Activated B cell treated with CpG ODN at 0.5 μM for 24 hours (primary cell): ENCODE data around the gene GPR152. TPM values are rescaled to one million over a fixed set of nuclear protein-coding genes. Genes with fewer than 3 reads are reported as not detected.

Experiments
- ATAC-seq: fragments of 200-7000 bp; cut with Tn5 transposase; one replicate; pipeline ENCODE4 v1.10.0; 2021; ENCODE audit warnings: low read depth, mild to moderate bottlenecking, moderate library complexity
- CTCF ChIA-PET: fragments of 350-600 bp; sonication (Branson Sonifier 250); formaldehyde crosslinking; loops from one replicate; lab custom pipeline; 2021; ENCODE audit warnings: antibody characterized with exemption; lab: Charles Lee
- POLR2A ChIA-PET: fragments of 350-600 bp; sonication (Branson Sonifier 250); formaldehyde crosslinking; loops from one replicate; lab custom pipeline; 2021; ENCODE audit warnings: antibody characterized with exemption; lab: Charles Lee
- DNase-seq: peaks from one replicate; pipeline ENCODE4 v3.0.0; 2022
- H3K27ac Mint-ChIP-seq: one replicate; pipeline ENCODE4 v1.8.0; 2020; ENCODE audit warnings: mixed read lengths
- H3K27me3 Mint-ChIP-seq: one replicate; pipeline ENCODE4 v1.8.0; 2021; ENCODE audit warnings: mixed read lengths
- H3K36me3 Mint-ChIP-seq: one replicate; pipeline ENCODE4 v1.8.0; 2021; ENCODE audit warnings: low read depth, mixed read lengths
- H3K4me1 Mint-ChIP-seq: one replicate; pipeline ENCODE4 v1.8.0; 2021; ENCODE audit warnings: mixed read lengths
- H3K4me3 Mint-ChIP-seq: one replicate; pipeline ENCODE4 v1.8.0; 2020; ENCODE audit warnings: mild to moderate bottlenecking, mixed read lengths
- H3K9me3 Mint-ChIP-seq: one replicate; pipeline ENCODE4 v1.8.0; 2020; ENCODE audit warnings: mixed read lengths
- intact Hi-C: fragments of 100-400 bp; cut with micrococcal nuclease; formaldehyde crosslinking; loops from one replicate; pipeline ENCODE4 v1.15.1; 2024
- total RNA-seq: library from RNA; stranded (reverse); gene quantifications from 2 replicates; pipeline ENCODE4 v1.2.3, GENCODE V29; 2022
- TF ChIP-seq, protein P1 (sequence below): fragments of 200-600 bp; IDR thresholded peaks from one replicate; pipeline ENCODE4 v1.8.0; 2022; ENCODE audit warnings: antibody characterized with exemption, mild to moderate bottlenecking

GPR152 gene
- total RNA-seq, 1 donor from 2014 or later: not detected

DNA sequence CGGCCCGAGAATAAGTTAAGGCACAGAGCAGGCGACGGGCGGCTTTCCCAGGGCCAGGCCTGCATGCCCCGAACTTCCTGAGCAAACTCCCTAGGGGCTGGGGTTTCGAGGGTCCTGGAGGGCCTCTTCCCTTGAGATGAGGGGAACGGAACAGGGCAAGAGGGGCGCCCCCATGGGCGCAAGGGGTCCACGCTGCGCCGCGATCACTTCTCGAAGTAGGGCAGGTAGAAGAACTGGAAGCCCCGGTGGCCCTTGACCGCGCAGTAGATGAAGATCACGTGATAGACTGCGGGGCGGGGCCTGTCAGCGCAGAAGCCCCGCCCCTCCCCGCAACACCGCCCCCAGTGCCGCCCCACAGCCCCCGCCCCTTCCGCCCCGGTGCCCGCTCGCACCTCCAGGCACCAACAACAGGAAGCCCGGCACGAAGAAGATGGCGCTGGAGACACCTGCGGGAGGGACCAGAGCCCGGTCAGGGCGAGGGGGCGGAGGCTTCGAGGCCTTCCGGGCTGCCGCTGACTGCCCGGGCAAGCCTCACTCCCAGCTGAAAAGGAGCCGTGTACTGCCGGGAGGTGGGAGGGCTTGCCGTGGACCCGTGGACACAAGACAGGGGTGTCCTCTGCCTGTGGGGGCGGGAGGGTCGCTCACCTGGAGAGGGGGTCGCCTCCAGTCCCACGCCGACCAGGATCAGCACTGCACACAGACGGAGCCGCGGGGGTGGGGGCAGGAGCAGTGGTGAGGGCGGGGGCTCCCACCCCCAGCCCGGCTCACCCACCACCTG, 12.1 kb upstream of the GPR152 start:
- POLR2A ChIA-PET: interaction anchor here (0.7 to 33.4 kb wide), 19 partner anchors 15 to 225 kb away, joined by 3 to 1417 read pairs (median 4); partner anchors contain the start of genes AIP, CLCF1, CORO1B and POLD4
- CTCF ChIA-PET: interaction anchor here (0.7 to 1.7 kb wide), 3 partner anchors 27 to 63 kb away, joined by 3 to 6 read pairs (median 3); partner anchors contain the start of genes PPP1CA and PTPRCAP
- TF ChIP-seq, protein P1, sequence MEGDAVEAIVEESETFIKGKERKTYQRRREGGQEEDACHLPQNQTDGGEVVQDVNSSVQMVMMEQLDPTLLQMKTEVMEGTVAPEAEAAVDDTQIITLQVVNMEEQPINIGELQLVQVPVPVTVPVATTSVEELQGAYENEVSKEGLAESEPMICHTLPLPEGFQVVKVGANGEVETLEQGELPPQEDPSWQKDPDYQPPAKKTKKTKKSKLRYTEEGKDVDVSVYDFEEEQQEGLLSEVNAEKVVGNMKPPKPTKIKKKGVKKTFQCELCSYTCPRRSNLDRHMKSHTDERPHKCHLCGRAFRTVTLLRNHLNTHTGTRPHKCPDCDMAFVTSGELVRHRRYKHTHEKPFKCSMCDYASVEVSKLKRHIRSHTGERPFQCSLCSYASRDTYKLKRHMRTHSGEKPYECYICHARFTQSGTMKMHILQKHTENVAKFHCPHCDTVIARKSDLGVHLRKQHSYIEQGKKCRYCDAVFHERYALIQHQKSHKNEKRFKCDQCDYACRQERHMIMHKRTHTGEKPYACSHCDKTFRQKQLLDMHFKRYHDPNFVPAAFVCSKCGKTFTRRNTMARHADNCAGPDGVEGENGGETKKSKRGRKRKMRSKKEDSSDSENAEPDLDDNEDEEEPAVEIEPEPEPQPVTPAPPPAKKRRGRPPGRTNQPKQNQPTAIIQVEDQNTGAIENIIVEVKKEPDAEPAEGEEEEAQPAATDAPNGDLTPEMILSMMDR: no peak
- DNase-seq (peak; percentile 83), ATAC-seq (peak; percentile 71)
- Mint-ChIP-seq H3K4me3 (peak overlapping the region; percentile 88), H3K36me3 (peaks cover 11% of the 10 kb centered on the region), H3K9me3 (no peaks in the 10 kb centered on the region), H3K27ac (peak overlapping the region; percentile 94), H3K4me1 (peaks cover 77% of the 10 kb centered on the region), H3K27me3 (no peaks in the 10 kb centered on the region)
- intact Hi-C loops: loop anchor here (1.0 kb wide), 8 partner anchors 18 to 111 kb away; partner anchors contain the start of genes CDK2AP2, POLD4, PPP1CA and PTPRCAP

- DNase-seq: no peak
- TF ChIP-seq, protein P1: no peak
- Mint-ChIP-seq H3K4me1 (peaks cover 80% of the 10 kb centered on the region), H3K27me3 (no peaks in the 10 kb centered on the region), H3K36me3 (peaks cover 11% of the 10 kb centered on the region), H3K4me3 (peak overlapping the region; percentile 88), H3K9me3 (no peaks in the 10 kb centered on the region), H3K27ac (peak overlapping the region; percentile 94)
- intact Hi-C loops: loop anchor here (1.0 kb wide), 8 partner anchors 18 to 111 kb away; partner anchors contain the start of genes CDK2AP2, POLD4, PPP1CA and PTPRCAP
- ATAC-seq: no peak
- ChIA-PET POLR2A (interaction anchor here (0.6 to 33.4 kb wide), 5 partner anchors 20 to 61 kb away, joined by 3 to 1417 read pairs (median 30); partner anchors contain the start of genes AIP, CORO1B, PPP1CA and PTPRCAP), CTCF (interaction anchor here (1.0 kb wide), 1 partner anchor 27 kb away, joined by 3 read pairs; the partner anchor contains the start of gene PTPRCAP)
Observed at GRCh38 chr11:67463680-67464410, 11.3 kb upstream of the GPR152 start.

GRCh38 chr11:67463186-67463585, 10.7 kb upstream of the GPR152 start:
- POLR2A ChIA-PET: interaction anchor here (0.6 to 33.4 kb wide), 5 partner anchors 20 to 70 kb away, joined by 4 to 1417 read pairs (median 30); partner anchors contain the start of genes AIP, CORO1B, PPP1CA and PTPRCAP
- Mint-ChIP-seq H3K27ac (peak overlapping the region; percentile 94), H3K27me3 (no peaks in the 10 kb centered on the region), H3K9me3 (no peaks in the 10 kb centered on the region), H3K36me3 (peaks cover 8% of the 10 kb centered on the region), H3K4me3 (no peak overlapping the region), H3K4me1 (peaks cover 83% of the 10 kb centered on the region)
- ATAC-seq: no peak
- intact Hi-C loops: no loop called here
- no peak for DNase-seq
- TF ChIP-seq, protein P1: no peak
- CTCF ChIA-PET: interaction anchor here (1.0 kb wide), 1 partner anchor 26 kb away, joined by 3 read pairs; the partner anchor contains the start of gene PTPRCAP

DNA sequence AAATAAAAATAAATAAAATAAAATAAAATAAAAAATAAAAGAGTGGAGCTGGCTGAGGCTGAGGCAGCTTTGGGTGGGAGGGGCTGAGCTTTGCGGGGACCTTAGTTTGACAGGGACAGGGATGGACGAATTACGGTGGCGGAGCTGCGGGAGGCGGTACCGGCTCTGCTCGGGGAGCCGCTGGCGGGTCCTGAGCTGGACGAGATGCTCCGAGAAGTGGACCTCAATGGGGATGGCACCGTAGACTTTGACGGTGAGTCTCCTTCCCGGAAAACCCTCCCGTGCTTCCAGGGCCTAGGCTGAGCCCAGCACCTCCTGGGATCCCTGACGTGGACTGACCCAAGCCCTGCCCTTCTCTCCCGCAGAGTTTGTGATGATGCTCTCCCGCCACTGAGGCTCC, 5.7 kb upstream of the GPR152 start:
- Mint-ChIP-seq H3K27me3 (no peaks in the 10 kb centered on the region), H3K4me1 (peaks cover 57% of the 10 kb centered on the region), H3K27ac (peak overlapping the region; percentile 98), H3K9me3 (no peaks in the 10 kb centered on the region), H3K4me3 (no peak overlapping the region), H3K36me3 (no peaks in the 10 kb centered on the region)
- POLR2A ChIA-PET: interaction anchor here (0.5 to 33.4 kb wide), 7 partner anchors 11 to 116 kb away, joined by 3 to 1417 read pairs (median 15); partner anchors contain the start of genes CORO1B, PPP1CA, PTPRCAP and RPS6KB2
- intact Hi-C loops: no loop called here
- CTCF ChIA-PET: interaction anchor here (1.5 kb wide), 1 partner anchor 21 kb away, joined by 3 read pairs; the partner anchor contains the start of gene PTPRCAP
- DNase-seq: no peak
- no peak for ATAC-seq
- TF ChIP-seq, protein P1: no peak
